HG02623 (cell line): ENCODE data around the gene SHLD3.
"Not testable (repeated sequence)": the region's sequence is repeated elsewhere in the genome, so short reads cannot be mapped to it uniquely, and the experiment has no call there.

Experiments used
- ATAC-seq: cut with Tn5 transposase; IDR thresholded peaks from one replicate; pipeline ENCODE4 v1.9.1; 2021; ENCODE audit warnings: moderate library complexity; ENCODE audit not compliant: unreplicated experiment

The SHLD3 gene

GRCh38 chr5:65624571-65625555 lies at the start of gene SHLD3, which contains the start of gene TRAPPC13:
Gene SHLD3, plus strand, starts transcription at chr5:65625027. Its CDS starts 4,561 bp downstream, at chr5:65629588.
Gene TRAPPC13, plus strand, starts transcription at chr5:65625027. Its CDS starts 34 bp downstream, at chr5:65625061.
- ATAC-seq = peak; percentile 72

GRCh38 chr5:65577141-65577540 lies 47.7 kb upstream of the SHLD3 start:
- ATAC-seq = no peak

- ATAC-seq = no peak
These were observed 36.1 kb upstream of the SHLD3 start for GRCh38 chr5:65588694-65589093.

GRCh38 chr5:65601761-65602160 lies 23.1 kb upstream of the SHLD3 start:
- ATAC-seq = not testable (repeated sequence)

GRCh38 chr5:65611524-65611923 lies 13.3 kb upstream of the SHLD3 start:
- ATAC-seq = no peak

GRCh38 chr5:65612298-65612907 lies 12.4 kb upstream of the SHLD3 start:
- ATAC-seq = no peak

GRCh38 chr5:65620021-65620420 lies 4.8 kb upstream of the SHLD3 start:
- no peak for ATAC-seq

GRCh38 chr5:65621961-65622360 lies 2.9 kb upstream of the SHLD3 start:
- ATAC-seq = not testable (repeated sequence)

GRCh38 chr5:65623482-65623881 lies 1.3 kb upstream of the SHLD3 start:
- ATAC-seq = no peak

- ATAC-seq = peak; percentile 95
These were observed 729 bp upstream of the SHLD3 start, which contains the start of gene TRIM23 for GRCh38 chr5:65624025-65624570. Gene TRIM23, minus strand, starts transcription at chr5:65624333. Its CDS starts 59 bp downstream, at chr5:65624274.

GRCh38 chr5:65625743-65626142 lies 916 bp downstream of the SHLD3 start:
- no peak for ATAC-seq

- ATAC-seq = no peak
These were observed 6.2 kb downstream of the SHLD3 start for GRCh38 chr5:65630981-65631380.

GRCh38 chr5:65640240-65640639 lies 15.4 kb downstream of the SHLD3 start:
- no peak for ATAC-seq

- ATAC-seq = no peak
These were observed 22.1 kb downstream of the SHLD3 start for GRCh38 chr5:65646938-65647337.

- ATAC-seq = no peak
These were observed 23.1 kb downstream of the SHLD3 start for GRCh38 chr5:65647941-65648340.

GRCh38 chr5:65651144-65651543 lies 26.3 kb downstream of the SHLD3 start:
- no peak for ATAC-seq

- ATAC-seq = no peak
These were observed 29.9 kb downstream of the SHLD3 start for GRCh38 chr5:65654713-65655112.

- ATAC-seq = no peak
These were observed 39.1 kb downstream of the SHLD3 start for GRCh38 chr5:65663804-65664521.

GRCh38 chr5:65668696-65669095 lies 43.9 kb downstream of the SHLD3 start:
- ATAC-seq = no peak

GRCh38 chr5:65672796-65673195 lies 48.0 kb downstream of the SHLD3 start:
- no peak for ATAC-seq

- ATAC-seq = no peak
These were observed 49.9 kb downstream of the SHLD3 start for GRCh38 chr5:65674749-65675148.
